ENCODE data around the gene SLX4IP.

DNA sequence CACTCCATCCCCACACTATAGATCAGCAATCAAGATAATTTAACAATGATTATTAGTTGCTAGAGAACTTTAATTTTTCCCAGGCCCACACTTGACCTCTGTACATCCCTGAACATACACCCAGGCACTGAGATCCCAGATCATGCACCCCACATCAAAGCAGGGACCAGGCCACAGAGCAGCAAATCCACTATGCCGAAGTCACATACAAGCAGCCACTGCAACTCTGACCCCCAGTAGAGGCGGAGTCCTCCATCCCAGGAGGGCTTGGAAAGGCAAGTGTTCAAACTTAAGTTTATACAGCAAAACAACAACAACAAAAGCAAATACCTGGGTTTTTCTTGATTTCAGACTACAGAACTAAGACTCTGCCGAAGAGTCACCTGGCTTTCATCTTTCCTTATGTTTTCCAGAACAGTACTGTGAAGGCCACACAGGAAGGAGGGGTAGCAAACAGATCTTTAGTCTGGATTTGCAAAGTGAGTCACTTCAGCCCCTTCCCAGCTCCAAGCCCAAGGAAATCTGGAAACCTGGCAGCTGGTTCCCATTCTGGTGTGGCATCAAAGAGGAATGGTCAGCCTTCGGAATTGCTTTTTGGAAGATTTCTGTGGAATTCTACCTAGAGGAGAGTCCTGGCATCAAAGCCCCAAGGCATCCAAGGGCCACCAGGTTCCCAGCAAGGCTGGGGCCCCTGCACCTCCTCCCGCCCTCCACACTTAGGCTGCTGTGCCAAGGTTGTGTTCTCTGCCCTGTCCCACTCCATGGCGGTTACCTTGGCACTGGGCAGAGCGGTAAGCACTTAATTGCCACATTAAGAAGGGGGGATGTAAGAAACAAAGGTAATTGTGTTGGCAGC lies 231.3 kb downstream of the SLX4IP start:
- no peak for TF ChIP-seq POLR2A (IDR thresholded peaks at IDR 0.05)
- TF ChIP-seq, protein P1, sequence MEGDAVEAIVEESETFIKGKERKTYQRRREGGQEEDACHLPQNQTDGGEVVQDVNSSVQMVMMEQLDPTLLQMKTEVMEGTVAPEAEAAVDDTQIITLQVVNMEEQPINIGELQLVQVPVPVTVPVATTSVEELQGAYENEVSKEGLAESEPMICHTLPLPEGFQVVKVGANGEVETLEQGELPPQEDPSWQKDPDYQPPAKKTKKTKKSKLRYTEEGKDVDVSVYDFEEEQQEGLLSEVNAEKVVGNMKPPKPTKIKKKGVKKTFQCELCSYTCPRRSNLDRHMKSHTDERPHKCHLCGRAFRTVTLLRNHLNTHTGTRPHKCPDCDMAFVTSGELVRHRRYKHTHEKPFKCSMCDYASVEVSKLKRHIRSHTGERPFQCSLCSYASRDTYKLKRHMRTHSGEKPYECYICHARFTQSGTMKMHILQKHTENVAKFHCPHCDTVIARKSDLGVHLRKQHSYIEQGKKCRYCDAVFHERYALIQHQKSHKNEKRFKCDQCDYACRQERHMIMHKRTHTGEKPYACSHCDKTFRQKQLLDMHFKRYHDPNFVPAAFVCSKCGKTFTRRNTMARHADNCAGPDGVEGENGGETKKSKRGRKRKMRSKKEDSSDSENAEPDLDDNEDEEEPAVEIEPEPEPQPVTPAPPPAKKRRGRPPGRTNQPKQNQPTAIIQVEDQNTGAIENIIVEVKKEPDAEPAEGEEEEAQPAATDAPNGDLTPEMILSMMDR (IDR thresholded peaks at IDR 0.05 in 8 of 11, conservative IDR thresholded peaks at IDR 0.05 in 3 of 11), result no peak
